Measurements from ENCODE around the gene APOBR. TPM values are rescaled to one million over a fixed set of nuclear protein-coding genes. Genes with fewer than 3 reads are reported as not detected.
A peak's percentile ranks its signal among the peaks of the same experiment; 100 is the strongest.

The APOBR gene
- total and polyA plus RNA-seq, 9 of the 15 experiments (the other 6 are each of a cell fraction or from before 2014, with no cell fraction given) = 0.08 to 6.1 (median 2.8) TPM; not detected in 1

DNA sequence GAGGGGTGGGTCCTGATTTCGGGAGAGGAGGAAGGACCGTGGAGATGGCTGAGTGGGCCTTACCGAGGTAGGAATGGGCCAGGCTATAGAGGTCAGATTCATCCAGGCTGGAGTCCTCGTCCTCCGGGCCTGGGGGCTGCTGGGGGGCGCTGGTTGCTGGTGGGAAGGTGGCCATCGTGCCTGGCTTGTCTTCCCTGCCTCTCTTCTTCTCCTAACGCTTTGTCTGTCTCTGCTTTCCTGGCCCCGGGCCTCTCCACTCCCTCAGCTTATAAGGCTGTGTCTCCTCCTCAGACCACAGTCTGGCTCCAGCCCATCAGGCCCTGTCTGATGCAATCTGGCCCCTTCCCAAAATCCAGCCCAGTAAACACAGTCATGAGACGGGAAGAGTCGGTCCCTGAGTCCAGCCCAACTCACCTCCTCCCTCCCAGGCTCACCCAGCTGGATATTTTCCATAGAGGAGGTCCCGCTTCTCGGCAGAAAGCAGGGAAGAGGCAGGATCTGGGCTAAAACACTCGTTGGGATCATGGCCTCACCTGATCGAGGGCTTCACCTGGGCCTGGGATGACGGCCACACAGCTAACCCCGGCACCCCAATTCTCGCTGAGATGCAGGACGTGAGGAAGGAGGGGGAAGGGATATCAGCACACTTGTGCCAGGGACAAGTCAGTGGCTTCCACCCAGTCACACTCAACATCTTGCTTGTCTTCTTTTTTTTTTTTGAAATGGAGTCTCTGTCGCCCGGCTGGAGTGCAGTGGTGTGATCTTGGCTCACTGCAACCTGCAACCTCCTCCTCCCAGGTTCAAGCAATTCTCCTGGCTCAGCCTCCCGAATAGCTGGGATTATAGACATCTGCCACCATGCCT, 44.5 kb downstream of the APOBR start, which contains the start of gene NUPR1 (continued):
- TF ChIP-seq, protein P1, sequence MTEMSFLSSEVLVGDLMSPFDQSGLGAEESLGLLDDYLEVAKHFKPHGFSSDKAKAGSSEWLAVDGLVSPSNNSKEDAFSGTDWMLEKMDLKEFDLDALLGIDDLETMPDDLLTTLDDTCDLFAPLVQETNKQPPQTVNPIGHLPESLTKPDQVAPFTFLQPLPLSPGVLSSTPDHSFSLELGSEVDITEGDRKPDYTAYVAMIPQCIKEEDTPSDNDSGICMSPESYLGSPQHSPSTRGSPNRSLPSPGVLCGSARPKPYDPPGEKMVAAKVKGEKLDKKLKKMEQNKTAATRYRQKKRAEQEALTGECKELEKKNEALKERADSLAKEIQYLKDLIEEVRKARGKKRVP (CRISPR knock-in tag; IDR thresholded peaks at IDR 0.05) = peak; percentile 95
- no peak for TF ChIP-seq ETV5 (CRISPR knock-in tag; IDR thresholded peaks at IDR 0.05; ENCODE audit: low read depth)
- TF ChIP-seq ZNF717 (CRISPR knock-in tag; IDR thresholded peaks at IDR 0.05) = no peak
- TF ChIP-seq SRSF3 (IDR thresholded peaks at IDR 0.05; ENCODE audit: insufficient read depth, low read length) = no peak
- no peak for TF ChIP-seq ZNF431 (CRISPR knock-in tag; IDR thresholded peaks at IDR 0.05)
- TF ChIP-seq, protein P2, sequence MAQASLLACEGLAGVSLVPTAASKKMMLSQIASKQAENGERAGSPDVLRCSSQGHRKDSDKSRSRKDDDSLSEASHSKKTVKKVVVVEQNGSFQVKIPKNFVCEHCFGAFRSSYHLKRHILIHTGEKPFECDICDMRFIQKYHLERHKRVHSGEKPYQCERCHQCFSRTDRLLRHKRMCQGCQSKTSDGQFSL (CRISPR knock-in tag; IDR thresholded peaks at IDR 0.05) = no peak
- TF ChIP-seq, protein P2 (tag; IDR thresholded peaks at IDR 0.05) = peak in 1 of 2 experiments; percentile 86; a peak in 2 of 4 replicates
- no peak for TF ChIP-seq STAG1 (CRISPR knock-in tag; IDR thresholded peaks at IDR 0.05; ENCODE audit: borderline replicate concordance)
- no peak for TF ChIP-seq LCOR (CRISPR knock-in tag; IDR thresholded peaks at IDR 0.05)
- TF ChIP-seq, protein P3, sequence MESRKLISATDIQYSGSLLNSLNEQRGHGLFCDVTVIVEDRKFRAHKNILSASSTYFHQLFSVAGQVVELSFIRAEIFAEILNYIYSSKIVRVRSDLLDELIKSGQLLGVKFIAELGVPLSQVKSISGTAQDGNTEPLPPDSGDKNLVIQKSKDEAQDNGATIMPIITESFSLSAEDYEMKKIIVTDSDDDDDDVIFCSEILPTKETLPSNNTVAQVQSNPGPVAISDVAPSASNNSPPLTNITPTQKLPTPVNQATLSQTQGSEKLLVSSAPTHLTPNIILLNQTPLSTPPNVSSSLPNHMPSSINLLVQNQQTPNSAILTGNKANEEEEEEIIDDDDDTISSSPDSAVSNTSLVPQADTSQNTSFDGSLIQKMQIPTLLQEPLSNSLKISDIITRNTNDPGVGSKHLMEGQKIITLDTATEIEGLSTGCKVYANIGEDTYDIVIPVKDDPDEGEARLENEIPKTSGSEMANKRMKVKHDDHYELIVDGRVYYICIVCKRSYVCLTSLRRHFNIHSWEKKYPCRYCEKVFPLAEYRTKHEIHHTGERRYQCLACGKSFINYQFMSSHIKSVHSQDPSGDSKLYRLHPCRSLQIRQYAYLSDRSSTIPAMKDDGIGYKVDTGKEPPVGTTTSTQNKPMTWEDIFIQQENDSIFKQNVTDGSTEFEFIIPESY (CRISPR knock-in tag; IDR thresholded peaks at IDR 0.05) = no peak
- TF ChIP-seq, protein P4, sequence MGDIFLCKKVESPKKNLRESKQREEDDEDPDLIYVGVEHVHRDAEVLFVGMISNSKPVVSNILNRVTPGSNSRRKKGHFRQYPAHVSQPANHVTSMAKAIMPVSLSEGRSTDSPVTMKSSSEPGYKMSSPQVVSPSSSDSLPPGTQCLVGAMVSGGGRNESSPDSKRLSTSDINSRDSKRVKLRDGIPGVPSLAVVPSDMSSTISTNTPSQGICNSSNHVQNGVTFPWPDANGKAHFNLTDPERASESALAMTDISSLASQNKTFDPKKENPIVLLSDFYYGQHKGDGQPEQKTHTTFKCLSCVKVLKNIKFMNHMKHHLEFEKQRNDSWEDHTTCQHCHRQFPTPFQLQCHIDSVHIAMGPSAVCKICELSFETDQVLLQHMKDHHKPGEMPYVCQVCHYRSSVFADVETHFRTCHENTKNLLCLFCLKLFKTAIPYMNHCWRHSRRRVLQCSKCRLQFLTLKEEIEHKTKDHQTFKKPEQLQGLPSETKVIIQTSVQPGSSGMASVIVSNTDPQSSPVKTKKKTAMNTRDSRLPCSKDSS (IDR thresholded peaks at IDR 0.05; ENCODE audit: low read depth, partially characterized antibody) = no peak
- no peak for TF ChIP-seq ZKSCAN3 (CRISPR knock-in tag; IDR thresholded peaks at IDR 0.05)
- TF ChIP-seq KAT7 (CRISPR knock-in tag; IDR thresholded peaks at IDR 0.05; ENCODE audit: borderline replicate concordance) = no peak
- TF ChIP-seq, protein P5, sequence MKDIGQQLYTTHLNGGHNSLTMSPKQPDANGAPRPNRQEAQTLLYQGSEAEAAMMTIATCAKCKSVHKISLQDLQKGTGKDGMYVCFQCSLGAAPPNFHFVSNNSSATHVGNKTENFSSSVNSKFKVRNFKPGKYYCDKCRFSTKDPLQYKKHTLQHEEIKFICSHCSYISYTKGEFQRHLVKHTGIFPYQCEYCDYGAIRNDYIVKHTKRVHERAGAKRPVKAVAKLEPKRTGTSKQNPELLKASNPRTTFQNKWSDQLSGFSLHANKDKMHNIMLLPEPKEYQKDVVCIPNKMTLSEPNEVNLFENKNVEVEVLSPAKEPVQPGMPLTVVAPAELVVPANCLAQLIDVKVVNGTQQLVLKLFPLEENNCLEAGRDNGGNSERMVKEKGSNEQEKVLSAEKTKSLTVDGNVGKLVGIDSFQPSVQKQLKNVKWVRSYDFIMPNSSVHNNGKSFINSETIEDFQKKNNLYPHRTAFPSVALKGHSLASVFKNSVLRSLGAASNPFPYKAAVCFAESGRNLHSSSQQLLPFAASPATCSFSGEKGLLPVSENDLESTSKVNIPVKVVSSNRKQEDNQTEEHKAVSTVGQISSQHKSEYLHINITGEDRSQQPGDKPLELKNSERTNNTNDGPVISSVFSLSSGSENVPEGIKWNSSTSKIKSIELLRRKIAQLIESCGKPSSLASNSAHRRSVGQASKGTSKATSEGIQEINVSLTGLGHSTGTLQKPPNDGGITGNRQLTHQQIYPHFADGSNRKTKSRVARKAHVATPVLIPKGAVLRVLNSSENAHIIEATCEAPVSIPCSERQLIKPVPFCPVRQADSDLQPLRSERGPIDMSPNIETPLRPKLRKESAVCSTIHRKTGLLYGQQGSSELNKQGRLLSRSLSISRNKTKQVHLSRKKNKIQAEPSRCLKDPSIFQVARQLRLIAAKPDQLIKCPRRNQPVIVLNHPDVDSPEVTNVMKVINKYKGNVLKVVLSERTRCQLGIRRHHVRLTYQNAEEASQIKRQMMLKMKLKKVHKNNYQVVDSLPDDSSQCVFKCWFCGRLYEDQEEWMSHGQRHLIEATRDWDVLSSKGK (CRISPR knock-in tag; IDR thresholded peaks at IDR 0.05) = no peak
- TF ChIP-seq, protein P6, sequence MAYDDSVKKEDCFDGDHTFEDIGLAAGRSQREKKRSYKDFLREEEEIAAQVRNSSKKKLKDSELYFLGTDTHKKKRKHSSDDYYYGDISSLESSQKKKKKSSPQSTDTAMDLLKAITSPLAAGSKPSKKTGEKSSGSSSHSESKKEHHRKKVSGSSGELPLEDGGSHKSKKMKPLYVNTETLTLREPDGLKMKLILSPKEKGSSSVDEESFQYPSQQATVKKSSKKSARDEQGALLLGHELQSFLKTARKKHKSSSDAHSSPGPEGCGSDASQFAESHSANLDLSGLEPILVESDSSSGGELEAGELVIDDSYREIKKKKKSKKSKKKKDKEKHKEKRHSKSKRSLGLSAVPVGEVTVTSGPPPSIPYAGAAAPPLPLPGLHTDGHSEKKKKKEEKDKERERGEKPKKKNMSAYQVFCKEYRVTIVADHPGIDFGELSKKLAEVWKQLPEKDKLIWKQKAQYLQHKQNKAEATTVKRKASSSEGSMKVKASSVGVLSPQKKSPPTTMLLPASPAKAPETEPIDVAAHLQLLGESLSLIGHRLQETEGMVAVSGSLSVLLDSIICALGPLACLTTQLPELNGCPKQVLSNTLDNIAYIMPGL (CRISPR knock-in tag; IDR thresholded peaks at IDR 0.05) = no peak
